HG03354 (cell line): ENCODE measurements around the gene PRKCZ.

Experiments
- ATAC-seq: cut with Tn5 transposase; IDR thresholded peaks from one replicate; pipeline ENCODE4 v1.9.1; 2021; ENCODE audit warnings: mild to moderate bottlenecking; ENCODE audit not compliant: unreplicated experiment, poor library complexity, severe bottlenecking

Gene PRKCZ

GRCh38 chr1:2209400-2210083, 159.3 kb downstream of the PRKCZ start:
- ATAC-seq: no peak

DNA sequence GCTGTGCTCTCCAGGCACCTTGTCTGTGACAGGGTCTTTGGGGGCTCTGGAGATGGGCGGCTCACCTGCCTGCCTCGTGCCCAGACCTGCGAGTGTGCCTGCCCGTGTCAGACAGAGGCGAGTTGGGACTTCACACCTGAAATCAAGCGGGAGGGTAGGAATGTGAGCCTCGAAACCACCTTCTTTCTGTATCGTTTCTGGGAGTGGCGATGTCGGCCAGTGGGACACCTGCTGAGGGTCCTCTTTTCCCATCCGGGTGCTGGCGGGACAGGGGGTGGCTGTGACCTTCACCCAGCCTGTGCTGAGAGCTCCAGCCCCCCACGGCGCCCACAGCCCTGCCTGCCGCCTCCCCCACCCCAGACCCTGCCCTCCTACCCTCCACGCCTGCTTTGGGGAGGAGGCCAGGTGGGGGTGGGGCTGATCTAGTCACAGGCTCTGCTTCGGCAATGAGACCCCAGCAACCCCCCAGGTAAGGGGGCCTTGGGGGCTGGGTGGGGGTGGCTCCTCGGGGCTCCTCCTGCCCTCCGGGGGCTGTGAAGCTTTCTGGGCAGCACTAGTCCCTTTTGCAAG, 160.0 kb downstream of the PRKCZ start:
- ATAC-seq: no peak

DNA sequence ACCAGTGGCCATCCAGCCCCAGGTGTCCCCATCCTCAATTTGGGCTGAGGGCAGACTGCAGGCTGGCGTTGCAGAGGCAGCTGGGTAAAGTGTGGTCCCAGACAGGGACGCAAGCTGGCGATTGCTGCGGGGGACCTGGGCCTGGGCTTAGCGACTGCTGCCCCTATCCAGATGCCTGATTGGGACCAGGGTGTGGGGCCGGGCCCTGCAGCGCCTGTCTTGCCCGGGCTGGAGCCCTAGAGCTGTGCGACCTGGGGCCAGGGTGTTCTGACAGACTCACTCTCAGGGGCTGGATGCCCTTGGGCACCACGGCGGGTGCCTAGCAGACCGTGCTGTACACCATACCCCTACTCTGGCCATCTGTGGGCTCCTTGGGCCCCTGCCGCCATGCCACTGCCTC, 160.6 kb downstream of the PRKCZ start:
- no peak for ATAC-seq

GRCh38 chr1:2212274-2212531, 162.0 kb downstream of the PRKCZ start:
- ATAC-seq: no peak

GRCh38 chr1:2212532-2213491, 162.6 kb downstream of the PRKCZ start:
- no peak for ATAC-seq

- ATAC-seq: no peak
These were observed 163.6 kb downstream of the PRKCZ start for GRCh38 chr1:2213576-2214505.

DNA sequence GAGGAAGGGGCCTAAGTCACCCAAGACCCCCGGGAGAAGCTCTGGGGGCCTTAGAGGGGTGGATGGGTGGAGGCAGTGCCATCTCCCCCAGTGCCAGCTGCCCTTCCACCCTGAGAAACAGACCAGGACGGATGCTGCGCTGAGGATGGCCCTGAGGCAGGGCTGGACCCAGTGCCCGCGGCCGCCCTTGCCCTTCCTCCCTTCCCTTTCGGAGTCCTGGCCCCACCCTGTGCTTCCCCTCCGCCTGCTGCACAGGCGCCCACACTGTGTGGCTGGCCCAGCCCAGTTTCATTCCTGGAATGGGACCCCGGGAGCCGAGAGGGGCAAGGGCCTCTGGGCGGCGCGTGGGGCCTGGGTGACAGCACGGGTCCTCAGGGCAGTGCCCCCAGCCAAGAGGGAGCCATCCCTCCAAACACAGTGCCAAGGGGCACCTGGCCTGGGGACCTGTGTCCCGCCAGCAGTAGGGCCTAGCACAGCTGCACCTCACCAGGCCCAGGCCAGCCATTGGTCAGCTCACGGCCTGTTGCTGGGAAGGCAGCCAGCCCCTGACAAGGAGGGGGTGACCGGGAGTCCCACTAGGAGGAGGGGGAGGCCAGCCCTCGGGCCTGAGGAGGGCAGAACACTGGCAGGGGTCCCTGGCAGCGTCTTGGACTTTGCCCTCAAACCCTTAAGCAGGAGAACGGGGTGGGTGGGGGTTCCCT, 164.5 kb downstream of the PRKCZ start:
- no peak for ATAC-seq

- no peak for ATAC-seq
These were observed 165.1 kb downstream of the PRKCZ start for GRCh38 chr1:2215329-2215728.

DNA sequence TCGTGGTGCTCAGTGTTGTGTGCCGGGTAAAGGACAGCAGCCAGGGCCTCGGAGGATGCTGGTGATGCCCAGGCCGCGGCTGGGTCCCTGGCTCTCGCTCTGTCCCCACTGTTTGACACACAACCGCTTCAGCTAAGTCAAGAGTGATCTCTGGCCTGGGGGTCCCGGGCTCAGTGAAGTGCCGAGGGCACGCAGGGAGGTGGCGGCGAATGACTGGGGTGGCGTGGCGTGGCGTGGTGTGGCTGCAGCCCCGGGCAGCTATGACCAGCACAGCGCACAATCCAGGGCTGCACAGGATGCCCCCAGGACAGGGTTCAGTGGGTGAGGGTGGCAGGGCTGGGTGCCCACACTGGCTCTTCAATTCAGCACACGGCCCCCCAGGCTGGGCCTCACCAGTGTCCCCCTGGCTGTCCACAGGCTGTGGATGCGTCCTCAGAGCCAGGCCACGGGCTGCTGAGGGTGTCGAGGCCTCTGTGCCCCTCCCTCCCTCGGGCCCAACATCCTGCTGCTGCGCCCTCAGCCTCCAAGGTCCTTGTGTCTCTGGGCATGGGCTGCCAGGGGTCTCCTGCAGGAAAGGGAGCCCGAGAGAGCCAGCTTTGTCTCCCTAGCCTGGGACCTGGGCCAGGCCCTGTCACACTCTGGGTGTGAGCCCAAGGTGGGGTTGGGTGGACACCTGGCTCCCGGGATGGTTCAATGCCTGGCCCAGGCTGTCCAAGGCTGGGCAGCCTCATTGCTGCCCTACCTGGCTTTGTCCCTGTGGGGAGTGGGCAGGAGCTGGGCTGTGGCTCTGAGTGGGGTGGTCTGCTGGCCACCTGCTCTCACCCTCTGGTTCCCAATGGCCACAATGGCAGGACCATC, 165.9 kb downstream of the PRKCZ start:
- no peak for ATAC-seq

DNA sequence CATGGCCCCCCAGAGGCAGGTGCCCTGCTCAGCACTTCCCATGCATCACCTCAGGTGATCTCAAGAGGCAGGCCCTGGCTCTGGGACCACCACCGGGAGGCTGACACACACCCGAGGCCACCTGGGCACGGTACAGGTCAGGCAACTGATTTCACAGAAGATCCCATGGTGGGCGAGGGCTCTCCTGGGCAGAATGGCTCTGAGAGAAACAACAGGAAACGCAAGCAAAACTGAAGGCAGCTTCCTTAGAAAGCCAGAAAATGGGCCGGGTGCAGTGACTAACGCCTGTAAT, 166.5 kb downstream of the PRKCZ start:
- no peak for ATAC-seq

DNA sequence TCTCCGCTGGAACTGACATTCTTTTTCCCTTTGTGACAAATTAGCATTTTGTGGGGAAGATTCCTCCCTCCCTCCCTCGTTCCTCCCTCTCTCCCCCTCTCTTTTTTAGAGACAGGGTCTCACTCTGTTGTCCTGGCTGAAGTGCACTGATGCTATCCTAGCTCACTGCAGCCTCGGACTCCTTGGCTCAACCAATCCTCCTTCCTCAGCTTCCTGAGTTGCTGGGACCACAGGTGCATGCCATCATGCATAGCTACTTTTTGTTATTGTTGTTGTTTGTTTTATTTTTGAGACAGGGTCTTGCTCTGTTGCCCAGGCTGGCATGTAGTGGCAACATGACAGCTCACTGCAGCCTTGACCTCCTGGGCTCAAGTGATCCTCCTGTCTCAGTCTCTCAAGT, 171.1 kb downstream of the PRKCZ start:
- no peak for ATAC-seq

DNA sequence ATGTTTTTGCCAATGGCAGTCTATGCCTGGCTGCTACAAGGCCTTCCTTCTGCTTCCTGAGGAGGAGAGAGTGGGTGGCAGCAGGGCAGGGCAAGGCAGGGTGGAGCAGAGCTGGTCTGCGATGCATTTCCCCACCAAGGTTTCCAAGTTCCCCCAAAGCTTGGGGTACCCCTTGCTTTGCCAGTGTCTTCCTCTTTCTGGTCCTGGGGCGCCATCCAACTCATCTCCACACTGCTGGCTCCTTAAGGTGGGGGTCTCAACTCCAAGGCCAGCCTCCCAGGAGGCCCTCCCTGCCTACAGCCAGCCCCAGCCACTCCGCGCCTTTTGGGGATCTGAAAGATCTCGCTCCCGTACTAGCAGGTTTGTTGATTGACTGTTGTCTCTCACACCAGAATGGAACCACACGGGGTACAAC, 174.0 kb downstream of the PRKCZ start:
- no peak for ATAC-seq

GRCh38 chr1:2224631-2225428, 174.6 kb downstream of the PRKCZ start:
- ATAC-seq: no peak

DNA sequence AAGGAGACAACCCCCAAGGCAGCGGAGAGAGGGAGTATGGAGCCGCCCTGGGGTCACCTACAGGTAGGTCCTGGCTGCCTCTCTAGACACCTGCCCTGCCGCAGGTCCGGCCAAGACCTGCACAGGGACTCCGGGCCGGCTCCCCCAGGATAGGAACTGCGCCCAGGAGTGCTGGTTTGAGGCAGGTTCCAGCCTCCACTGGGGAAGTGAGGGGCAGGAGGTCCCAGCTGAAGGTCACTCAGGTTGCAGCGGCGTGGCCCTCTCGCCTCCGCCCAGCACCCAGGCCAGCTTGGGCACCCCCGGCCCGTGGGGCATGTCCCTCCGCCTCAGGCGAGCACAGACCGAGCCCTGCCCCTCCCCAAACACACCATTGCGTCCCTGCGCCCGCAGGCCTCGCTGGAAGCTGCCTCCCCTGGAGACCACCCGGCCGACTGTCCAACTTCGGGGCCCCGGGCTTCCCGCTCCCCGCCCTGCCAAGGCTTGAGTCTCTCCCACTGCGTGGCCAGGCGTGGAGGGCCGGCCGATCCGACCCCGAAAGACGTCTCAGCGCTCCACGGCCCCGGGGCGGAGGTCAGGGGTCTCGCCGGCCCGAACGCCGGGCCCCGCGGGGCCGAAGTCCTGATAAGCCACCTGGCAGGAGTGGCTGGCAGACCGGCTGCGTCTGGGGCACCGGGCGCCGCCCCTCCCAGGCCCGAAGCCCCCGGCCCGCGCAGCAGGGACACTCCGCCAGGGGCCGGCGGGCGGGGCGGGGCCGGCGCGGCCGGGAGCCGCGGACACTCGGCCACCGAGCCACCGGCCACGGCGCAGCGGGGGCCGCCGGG, 176.5 kb downstream of the PRKCZ start:
- peak; percentile 1 for ATAC-seq

- peak; percentile 85 for ATAC-seq
These were observed 177.3 kb downstream of the PRKCZ start for GRCh38 chr1:2227346-2228156.

GRCh38 chr1:2228157-2228594, 178.0 kb downstream of the PRKCZ start, which contains the start of gene SKI:
Gene SKI (plus strand): TSS chr1:2228319. CDS start chr1:2228767, 448 bp downstream.
- ATAC-seq: no peak
